K562 (cell line): ENCODE measurements around the gene FXYD3. TPM values are rescaled to one million over a fixed set of nuclear protein-coding genes. Genes with fewer than 3 reads are reported as not detected.
A peak's percentile ranks its signal among the peaks of the same experiment; 100 is the strongest.

ENCODE experiments used
- ADNP ChIP-seq: fragments of 200-800 bp; sonication (Bioruptor generic); IDR thresholded peaks from 2 replicates; pipeline ENCODE4 v1.6.1; 2016; ENCODE audit warnings: missing genetic modification characterization, missing compliant biosample characterization
- BHLHE40 ChIP-seq: IDR thresholded peaks from 2 replicates; pipeline ENCODE4 v1.6.1; 2011; ENCODE audit warnings: low read length, improper control_type of control experiment
- HMG20B ChIP-seq: fragments of 250-450 bp; sonication (Bioruptor Pico); IDR thresholded peaks from 2 replicates; pipeline ENCODE4 v1.5.0; 2021; ENCODE audit warnings: mild to moderate bottlenecking
- KLF10 ChIP-seq: fragments of 250-450 bp; sonication (Bioruptor Pico); IDR thresholded peaks from 2 replicates; pipeline ENCODE4 v1.6.1; 2021; ENCODE audit warnings: matching md5 sums
- MEIS2 ChIP-seq: fragments of 450-650 bp; IDR thresholded peaks from 2 replicates; pipeline ENCODE4 v1.6.1; 2014; ENCODE audit warnings: mild to moderate bottlenecking; ENCODE audit not compliant: partially characterized antibody
- POLR2A ChIP-seq: fragments of 450-650 bp; conservative IDR thresholded peaks from 2 replicates; pipeline ENCODE4 v1.6.1; 2016
- POLR2AphosphoS5 ChIP-seq: IDR thresholded peaks from 2 replicates; pipeline ENCODE4 v1.6.1; 2011; ENCODE audit warnings: mild to moderate bottlenecking, low read depth, low read length, moderate library complexity; ENCODE audit not compliant: control insufficient read depth, insufficient read depth
- RBM17 ChIP-seq: fragments of 200-400 bp; formaldehyde crosslinking; IDR thresholded peaks from 2 replicates; pipeline ENCODE4 v1.6.1; 2017; ENCODE audit warnings: low read depth, mild to moderate bottlenecking, low read length, borderline replicate concordance
- SIN3A ChIP-seq, 2 experiments: fragments of 150-350 bp in 1 of 2; IDR thresholded peaks; 2 replicates each; pipeline ENCODE4 v1.6.1; 2011 to 2016; ENCODE audit warnings: borderline replicate concordance in 2 of 2, low read depth in 2 of 2, low read length in 2 of 2, mild to moderate bottlenecking in 2 of 2, moderate library complexity in 2 of 2; ENCODE audit not compliant: control insufficient read depth in 1 of 2
- TBP ChIP-seq: optimal IDR thresholded peaks from 2 replicates; pipeline ENCODE3; 2011; ENCODE audit warnings: low read depth, low read length, improper control_type of control experiment
- TOE1 ChIP-seq, 2 experiments: fragments of 450-650 bp in 1 of 2; sonication (generic) in 1 of 2; formaldehyde crosslinking in 1 of 2; IDR thresholded peaks; 2 replicates each; pipeline versions ENCODE4 v1.7.1 to v1.8.0; 2016 to 2022; ENCODE audit warnings: borderline replicate concordance in 2 of 2, mild to moderate bottlenecking in 2 of 2, antibody characterized with exemption in 1 of 2, inconsistent platforms in 1 of 2, low read depth in 1 of 2, missing genetic modification reagents in 1 of 2, moderate library complexity in 1 of 2
- XRCC5 ChIP-seq: fragments of 200-400 bp; formaldehyde crosslinking; IDR thresholded peaks from 2 replicates; pipeline ENCODE4 v1.6.1; 2017; ENCODE audit warnings: low read depth, mild to moderate bottlenecking, low read length
- ZNF174 ChIP-seq: fragments of 250-450 bp; sonication (Bioruptor Pico); IDR thresholded peaks from 2 replicates; pipeline ENCODE4 v1.4.0; 2020; ENCODE audit warnings: mild to moderate bottlenecking
- ZNF347 ChIP-seq: fragments of 450-650 bp; formaldehyde crosslinking; IDR thresholded peaks from 2 replicates; pipeline ENCODE4 v1.4.0; 2020; ENCODE audit warnings: low read depth, mild to moderate bottlenecking, moderate library complexity
- ZNF384 ChIP-seq: IDR thresholded peaks from 2 replicates; pipeline ENCODE4 v1.6.1; 2012; ENCODE audit warnings: low read depth, low read length, improper control_type of control experiment
- ZNF431 ChIP-seq: sonication (generic); formaldehyde crosslinking; IDR thresholded peaks from 2 replicates; pipeline ENCODE4 v1.8.0; 2022; ENCODE audit warnings: mild to moderate bottlenecking, missing genetic modification reagents
- polyA plus RNA-seq, 8 experiments: library from polyadenylated mRNA; depleted of rRNA in 4 of 8; stranded (reverse) in 5 of 8; unstranded in 3 of 8; fragments of >200 nt; fragmentation: Nextera tagmentation in 2 of 8; fragmentation: Illumina TruSeq in 1 of 8; extraction: Ambion mirVana in 2 of 8; extraction: Trizol in 1 of 8; gene quantifications; 2 replicates each; pipeline versions ENCODE4 v1.2.1 to v1.2.3, GENCODE V29; 2011 to 2014; ENCODE audit warnings: inconsistent platforms in 1 of 8, missing spikeins in 1 of 8
- total RNA-seq, 7 experiments: library from RNA; depleted of rRNA in 6 of 7; stranded (reverse); fragments of >200 nt in 6 of 7; fragmentation: Illumina TruSeq in 2 of 7; extraction: Trizol in 2 of 7; gene quantifications; 2 replicates each; pipeline versions ENCODE4 v1.2.1 to v1.2.3, GENCODE V29; 2011 to 2021; ENCODE audit warnings: low replicate concordance in 1 of 7
- TF ChIP-seq, protein P1 (sequence below): fragments of 450-650 bp; formaldehyde crosslinking; IDR thresholded peaks from 2 replicates; pipeline ENCODE4 v1.4.0; 2020; ENCODE audit warnings: mild to moderate bottlenecking, moderate library complexity
- TF ChIP-seq, protein P2 (sequence below): IDR thresholded peaks from 3 replicates; pipeline ENCODE4 v1.6.1; 2011; ENCODE audit warnings: borderline replicate concordance, mild to moderate bottlenecking, moderate library complexity; ENCODE audit not compliant: insufficient read length; ENCODE audit errors: extremely low read depth
- TF ChIP-seq, protein P3 (sequence below): fragments of 200-800 bp; sonication (Bioruptor generic); IDR thresholded peaks from 2 replicates; pipeline ENCODE4 v1.6.1; 2017; ENCODE audit warnings: missing genetic modification characterization, missing compliant biosample characterization
- TF ChIP-seq, protein P4 (sequence below): sonication (generic); formaldehyde crosslinking; IDR thresholded peaks from 2 replicates; pipeline ENCODE4 v1.8.0; 2022; ENCODE audit warnings: missing genetic modification reagents, mild to moderate bottlenecking, moderate library complexity, borderline replicate concordance

FXYD3 gene
- total and polyA plus RNA-seq, 9 of the 15 experiments (the other 6 are each of a cell fraction or from before 2014, with no cell fraction given) = 0.24 TPM; not detected in 8

DNA sequence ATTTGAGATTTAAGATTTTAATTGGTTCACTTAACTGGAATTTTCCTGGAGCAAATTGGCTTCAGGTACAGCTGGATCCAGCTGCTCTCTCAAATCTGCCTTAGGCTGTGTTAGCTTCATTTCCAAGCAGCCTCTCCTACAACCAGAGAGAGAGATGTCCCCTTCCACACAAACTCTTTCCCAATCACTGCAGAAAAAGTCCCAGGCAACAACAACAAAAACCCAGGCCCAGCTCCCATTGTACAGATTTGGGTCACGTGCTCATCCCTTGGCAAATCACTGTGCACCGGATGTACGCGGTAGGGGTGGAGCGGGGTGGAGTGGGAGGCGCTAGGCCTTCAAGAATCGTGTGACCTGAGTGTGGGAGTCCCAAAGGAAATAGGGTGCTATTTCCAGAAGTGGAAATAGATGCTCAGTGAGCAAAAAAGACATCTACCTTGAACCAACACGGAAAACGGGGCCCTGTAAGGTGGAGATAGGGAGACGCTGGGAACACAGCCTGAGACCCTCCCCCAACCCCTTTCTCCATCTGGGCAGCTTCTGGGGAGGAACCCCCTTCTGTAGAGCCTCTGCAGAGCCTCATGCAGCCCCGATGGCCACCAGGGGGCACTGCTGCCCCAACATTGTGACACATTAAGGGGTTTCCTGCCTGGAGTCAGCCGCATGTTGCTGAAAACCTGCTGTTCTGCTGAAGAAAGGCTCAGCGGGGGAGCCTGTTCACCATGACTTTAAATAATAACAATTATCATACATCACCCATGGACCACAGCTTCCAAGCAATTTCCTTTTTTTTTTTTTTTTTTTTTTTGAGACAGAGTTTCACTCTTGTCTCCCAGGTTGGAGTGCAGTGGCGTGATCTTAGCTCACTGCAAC is 48.7 kb upstream of the FXYD3 start (continued):
- TF ChIP-seq TOE1 (IDR thresholded peaks at IDR 0.05; ENCODE audit: borderline replicate concordance) (peak; percentile 98), TOE1 (CRISPR knock-in tag; IDR thresholded peaks at IDR 0.05; ENCODE audit: borderline replicate concordance, low read depth) (no peak), TBP (peak; percentile 26), KLF10 (no peak), MEIS2 (no peak), ADNP (0 out of 2 replicates have a peak, but pooled peaks have one; percentile 54), BHLHE40 (peak; percentile 45), POLR2AphosphoS5 (no peak), SIN3A (IDR thresholded peaks at IDR 0.05; ENCODE audit: borderline replicate concordance in 2 of 2, control insufficient read depth in 1 of 2, low read depth in 2 of 2, low read length in 2 of 2) (no peak), HMG20B (no peak), ZNF174 (CRISPR knock-in tag) (no peak), ZNF431 (no peak), POLR2A (no peak), ZNF347 (CRISPR knock-in tag) (no peak), XRCC5 (no peak), ZNF384 (peak; percentile 34; the same call in 1 of the 2 replicates), RBM17 (no peak)
- TF ChIP-seq, protein P1, sequence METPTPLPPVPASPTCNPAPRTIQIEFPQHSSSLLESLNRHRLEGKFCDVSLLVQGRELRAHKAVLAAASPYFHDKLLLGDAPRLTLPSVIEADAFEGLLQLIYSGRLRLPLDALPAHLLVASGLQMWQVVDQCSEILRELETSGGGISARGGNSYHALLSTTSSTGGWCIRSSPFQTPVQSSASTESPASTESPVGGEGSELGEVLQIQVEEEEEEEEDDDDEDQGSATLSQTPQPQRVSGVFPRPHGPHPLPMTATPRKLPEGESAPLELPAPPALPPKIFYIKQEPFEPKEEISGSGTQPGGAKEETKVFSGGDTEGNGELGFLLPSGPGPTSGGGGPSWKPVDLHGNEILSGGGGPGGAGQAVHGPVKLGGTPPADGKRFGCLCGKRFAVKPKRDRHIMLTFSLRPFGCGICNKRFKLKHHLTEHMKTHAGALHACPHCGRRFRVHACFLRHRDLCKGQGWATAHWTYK (CRISPR knock-in tag) = no peak
- TF ChIP-seq, protein P2, sequence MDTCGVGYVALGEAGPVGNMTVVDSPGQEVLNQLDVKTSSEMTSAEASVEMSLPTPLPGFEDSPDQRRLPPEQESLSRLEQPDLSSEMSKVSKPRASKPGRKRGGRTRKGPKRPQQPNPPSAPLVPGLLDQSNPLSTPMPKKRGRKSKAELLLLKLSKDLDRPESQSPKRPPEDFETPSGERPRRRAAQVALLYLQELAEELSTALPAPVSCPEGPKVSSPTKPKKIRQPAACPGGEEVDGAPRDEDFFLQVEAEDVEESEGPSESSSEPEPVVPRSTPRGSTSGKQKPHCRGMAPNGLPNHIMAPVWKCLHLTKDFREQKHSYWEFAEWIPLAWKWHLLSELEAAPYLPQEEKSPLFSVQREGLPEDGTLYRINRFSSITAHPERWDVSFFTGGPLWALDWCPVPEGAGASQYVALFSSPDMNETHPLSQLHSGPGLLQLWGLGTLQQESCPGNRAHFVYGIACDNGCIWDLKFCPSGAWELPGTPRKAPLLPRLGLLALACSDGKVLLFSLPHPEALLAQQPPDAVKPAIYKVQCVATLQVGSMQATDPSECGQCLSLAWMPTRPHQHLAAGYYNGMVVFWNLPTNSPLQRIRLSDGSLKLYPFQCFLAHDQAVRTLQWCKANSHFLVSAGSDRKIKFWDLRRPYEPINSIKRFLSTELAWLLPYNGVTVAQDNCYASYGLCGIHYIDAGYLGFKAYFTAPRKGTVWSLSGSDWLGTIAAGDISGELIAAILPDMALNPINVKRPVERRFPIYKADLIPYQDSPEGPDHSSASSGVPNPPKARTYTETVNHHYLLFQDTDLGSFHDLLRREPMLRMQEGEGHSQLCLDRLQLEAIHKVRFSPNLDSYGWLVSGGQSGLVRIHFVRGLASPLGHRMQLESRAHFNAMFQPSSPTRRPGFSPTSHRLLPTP = no peak
- TF ChIP-seq, protein P3, sequence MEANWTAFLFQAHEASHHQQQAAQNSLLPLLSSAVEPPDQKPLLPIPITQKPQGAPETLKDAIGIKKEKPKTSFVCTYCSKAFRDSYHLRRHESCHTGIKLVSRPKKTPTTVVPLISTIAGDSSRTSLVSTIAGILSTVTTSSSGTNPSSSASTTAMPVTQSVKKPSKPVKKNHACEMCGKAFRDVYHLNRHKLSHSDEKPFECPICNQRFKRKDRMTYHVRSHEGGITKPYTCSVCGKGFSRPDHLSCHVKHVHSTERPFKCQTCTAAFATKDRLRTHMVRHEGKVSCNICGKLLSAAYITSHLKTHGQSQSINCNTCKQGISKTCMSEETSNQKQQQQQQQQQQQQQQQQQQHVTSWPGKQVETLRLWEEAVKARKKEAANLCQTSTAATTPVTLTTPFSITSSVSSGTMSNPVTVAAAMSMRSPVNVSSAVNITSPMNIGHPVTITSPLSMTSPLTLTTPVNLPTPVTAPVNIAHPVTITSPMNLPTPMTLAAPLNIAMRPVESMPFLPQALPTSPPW (CRISPR knock-in tag) = peak; percentile 53
- TF ChIP-seq, protein P4, sequence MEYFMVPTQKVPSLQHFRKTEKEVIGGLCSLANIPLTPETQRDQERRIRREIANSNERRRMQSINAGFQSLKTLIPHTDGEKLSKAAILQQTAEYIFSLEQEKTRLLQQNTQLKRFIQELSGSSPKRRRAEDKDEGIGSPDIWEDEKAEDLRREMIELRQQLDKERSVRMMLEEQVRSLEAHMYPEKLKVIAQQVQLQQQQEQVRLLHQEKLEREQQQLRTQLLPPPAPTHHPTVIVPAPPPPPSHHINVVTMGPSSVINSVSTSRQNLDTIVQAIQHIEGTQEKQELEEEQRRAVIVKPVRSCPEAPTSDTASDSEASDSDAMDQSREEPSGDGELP (CRISPR knock-in tag) = peak; percentile 43; the same call in 1 of the 2 replicates
